Right kidney (tissue), 9 donors: ENCODE data around the gene MT1F.
"Not testable (repeated sequence)": the region's sequence is repeated elsewhere in the genome, so short reads cannot be mapped to it uniquely, and the experiment has no call there.

ENCODE experiments used
- DNase-seq: peaks from one replicate; pipeline ENCODE4 v3.0.0-alpha.2; 2016
- long read RNA-seq, 8 donors: transcript quantifications; one replicate each; lab custom pipeline, GENCODE V29; 2026

The MT1F gene
- long read RNA-seq, donor 1, transcript MT1F-201 (3 exons, 690 nt) = major isoform, 68 of 105 reads
- long read RNA-seq, donor 1, transcript MT1F-202 (1 exons, 1,573 nt) = minor isoform, 15 of 105 reads
- long read RNA-seq, donor 1, partial matches to known transcripts = 20 of 105 reads
- long read RNA-seq, donor 1, other reads (novel, unspliced or antisense) = 0 of 105 reads
- long read RNA-seq, donor 2, transcript MT1F-201 (3 exons, 690 nt) = major isoform, 76 of 177 reads
- long read RNA-seq, donor 2, transcript MT1F-202 (1 exons, 1,573 nt) = minor isoform, 27 of 177 reads
- long read RNA-seq, donor 2, partial matches to known transcripts = 28 of 177 reads
- long read RNA-seq, donor 2, other reads (novel, unspliced or antisense) = 45 of 177 reads
- long read RNA-seq, donor 3, transcript MT1F-202 (1 exons, 1,573 nt) = minor isoform, 7 of 40 reads
- long read RNA-seq, donor 3, transcript MT1F-201 (3 exons, 690 nt) = major isoform, 33 of 40 reads
- long read RNA-seq, donor 3, partial matches to known transcripts = 0 of 40 reads
- long read RNA-seq, donor 3, other reads (novel, unspliced or antisense) = 0 of 40 reads
- long read RNA-seq, donor 4, transcript MT1F-201 (3 exons, 690 nt) = major isoform, 60 of 74 reads
- long read RNA-seq, donor 4, transcript MT1F-202 (1 exons, 1,573 nt) = minor isoform, 7 of 74 reads
- long read RNA-seq, donor 4, partial matches to known transcripts = 5 of 74 reads
- long read RNA-seq, donor 4, other reads (novel, unspliced or antisense) = 0 of 74 reads
- long read RNA-seq, donor 5, transcript MT1F-201 (3 exons, 690 nt) = major isoform, 61 of 78 reads
- long read RNA-seq, donor 5, transcript MT1F-202 (1 exons, 1,573 nt) = minor isoform, 14 of 78 reads
- long read RNA-seq, donor 5, partial matches to known transcripts = 0 of 78 reads
- long read RNA-seq, donor 5, other reads (novel, unspliced or antisense) = 0 of 78 reads
- long read RNA-seq, donor 6, transcript MT1F-202 (1 exons, 1,573 nt) = minor isoform, 18 of 71 reads
- long read RNA-seq, donor 6, transcript MT1F-201 (3 exons, 690 nt) = major isoform, 35 of 71 reads
- long read RNA-seq, donor 6, partial matches to known transcripts = 12 of 71 reads
- long read RNA-seq, donor 6, other reads (novel, unspliced or antisense) = 5 of 71 reads
- long read RNA-seq, donor 7 = 0 reads
- long read RNA-seq, donor 8, transcript MT1F-202 (1 exons, 1,573 nt) = minor isoform, 26 of 214 reads
- long read RNA-seq, donor 8, transcript MT1F-201 (3 exons, 690 nt) = major isoform, 110 of 214 reads
- long read RNA-seq, donor 8, partial matches to known transcripts = 58 of 214 reads
- long read RNA-seq, donor 8, other reads (novel, unspliced or antisense) = 18 of 214 reads

DNA sequence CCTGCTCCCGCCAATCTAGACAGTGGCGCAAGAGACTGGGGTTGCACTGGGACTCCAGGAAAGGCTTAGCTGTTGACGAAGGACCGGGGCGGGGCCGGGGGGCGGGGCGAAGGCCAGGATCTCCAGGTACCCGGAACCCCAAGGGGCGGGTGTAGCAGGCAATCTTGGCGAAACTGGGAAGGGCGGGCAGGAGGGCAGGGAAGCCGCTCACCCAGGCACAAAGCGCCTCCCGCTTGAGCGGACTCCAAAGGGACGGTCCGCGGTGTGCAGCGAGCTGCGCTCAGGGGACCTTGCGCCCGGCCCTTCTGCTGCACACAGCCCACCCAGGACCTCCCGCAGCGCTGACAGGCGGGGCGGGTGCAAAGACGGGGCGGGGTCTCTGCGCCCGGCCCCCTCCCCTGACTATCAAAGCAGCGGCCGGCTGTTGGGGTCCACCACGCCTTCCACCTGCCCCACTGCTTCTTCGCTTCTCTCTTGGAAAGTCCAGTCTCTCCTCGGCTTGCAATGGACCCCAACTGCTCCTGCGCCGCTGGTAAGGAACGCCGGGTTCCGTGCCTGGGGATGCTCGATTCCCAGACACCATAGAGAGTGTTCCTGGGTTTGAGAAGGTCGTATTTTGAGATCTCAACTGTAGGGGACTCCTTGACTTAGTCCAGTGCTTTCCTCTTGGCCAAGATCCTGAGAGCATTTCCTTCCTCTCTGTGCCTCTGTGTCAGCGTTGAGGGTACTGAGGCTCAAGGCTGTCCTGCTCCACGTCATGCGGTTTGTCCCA is at the start of gene MT1F:
MT1F (plus strand) TSS at position 405 of the 772 bp plus-strand sequence; CDS start at position 505, 100 bp downstream.
- peak; percentile 78 for DNase-seq

DNA sequence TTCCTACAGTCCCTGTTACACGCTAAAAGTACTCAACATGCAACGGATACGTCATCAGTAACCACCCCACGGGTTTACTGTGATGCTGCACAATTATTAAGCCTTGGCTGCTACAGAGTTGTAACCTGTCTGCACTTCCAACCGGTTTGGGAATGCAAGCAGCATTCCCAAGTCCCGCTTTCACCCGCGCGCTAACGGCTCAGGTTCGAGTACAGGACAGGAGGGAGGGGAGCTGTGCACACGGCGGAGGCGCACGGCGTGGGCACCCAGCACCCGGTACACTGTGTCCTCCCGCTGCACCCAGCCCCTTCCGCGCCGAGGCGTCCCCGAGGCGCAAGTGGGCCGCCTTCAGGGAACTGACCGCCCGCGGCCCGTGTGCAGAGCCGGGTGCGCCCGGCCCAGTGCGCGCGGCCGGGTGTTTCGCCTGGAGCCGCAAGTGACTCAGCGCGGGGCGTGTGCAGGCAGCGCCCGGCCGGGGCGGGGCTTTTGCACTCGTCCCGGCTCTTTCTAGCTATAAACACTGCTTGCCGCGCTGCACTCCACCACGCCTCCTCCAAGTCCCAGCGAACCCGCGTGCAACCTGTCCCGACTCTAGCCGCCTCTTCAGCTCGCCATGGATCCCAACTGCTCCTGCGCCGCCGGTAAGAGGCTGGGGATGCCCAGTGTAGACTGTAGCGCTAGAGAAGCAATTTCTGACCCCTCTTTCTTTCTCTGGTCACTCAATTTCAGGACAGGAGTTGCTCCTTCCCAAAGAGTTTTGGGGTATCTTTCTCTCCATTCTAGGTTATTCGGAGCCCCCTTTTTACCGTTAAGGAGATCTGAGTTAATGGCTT is 49.5 kb upstream of the MT1F start, which contains the start of gene MT2A:
MT2A (plus strand) TSS at position 542 of the 833 bp plus-strand sequence; CDS start at position 614, 72 bp downstream.
- peak; percentile 87 for DNase-seq

DNA sequence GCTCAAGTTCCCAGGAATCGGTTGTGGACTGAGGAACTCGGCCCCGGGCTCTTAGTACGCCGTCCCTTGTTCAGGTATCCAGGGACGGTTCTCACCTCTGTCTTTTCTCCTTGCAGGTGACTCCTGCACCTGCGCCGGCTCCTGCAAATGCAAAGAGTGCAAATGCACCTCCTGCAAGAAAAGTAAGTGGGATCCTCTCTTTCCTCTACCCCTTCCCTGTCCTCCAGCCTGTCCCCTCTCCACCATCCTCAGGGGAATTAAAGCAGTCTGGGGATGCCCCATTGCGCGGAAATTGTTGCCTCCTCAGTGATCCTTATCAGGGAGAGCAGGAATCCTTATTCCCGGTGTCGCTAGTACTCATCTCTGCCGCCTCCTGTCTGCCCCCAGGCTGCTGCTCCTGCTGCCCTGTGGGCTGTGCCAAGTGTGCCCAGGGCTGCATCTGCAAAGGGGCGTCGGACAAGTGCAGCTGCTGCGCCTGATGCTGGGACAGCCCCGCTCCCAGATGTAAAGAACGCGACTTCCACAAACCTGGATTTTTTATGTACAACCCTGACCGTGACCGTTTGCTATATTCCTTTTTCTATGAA is 48.8 kb upstream of the MT1F start:
- no peak for DNase-seq

DNA sequence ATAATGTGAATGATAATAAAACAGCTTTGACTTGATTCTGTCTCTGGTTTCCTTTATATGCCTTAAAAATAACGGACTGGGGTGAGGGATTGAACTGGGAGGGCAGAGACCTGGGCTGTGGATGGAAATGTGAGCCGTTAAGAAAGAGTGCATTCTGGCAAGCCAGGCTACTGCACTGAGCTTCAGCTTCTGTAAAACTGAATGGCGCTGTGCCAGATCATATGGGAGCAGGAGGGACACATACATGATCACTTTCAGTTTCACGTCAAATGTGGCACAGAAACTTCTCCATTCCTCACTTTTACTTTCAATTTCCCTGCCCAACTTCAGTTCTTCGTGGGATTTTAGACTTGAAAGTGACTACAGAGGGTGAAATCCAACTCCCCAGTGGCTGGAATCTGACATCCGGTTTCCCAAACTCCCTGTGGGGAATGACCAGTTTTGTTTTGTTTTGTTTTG is 48.3 kb upstream of the MT1F start:
- peak; percentile 60 for DNase-seq

DNA sequence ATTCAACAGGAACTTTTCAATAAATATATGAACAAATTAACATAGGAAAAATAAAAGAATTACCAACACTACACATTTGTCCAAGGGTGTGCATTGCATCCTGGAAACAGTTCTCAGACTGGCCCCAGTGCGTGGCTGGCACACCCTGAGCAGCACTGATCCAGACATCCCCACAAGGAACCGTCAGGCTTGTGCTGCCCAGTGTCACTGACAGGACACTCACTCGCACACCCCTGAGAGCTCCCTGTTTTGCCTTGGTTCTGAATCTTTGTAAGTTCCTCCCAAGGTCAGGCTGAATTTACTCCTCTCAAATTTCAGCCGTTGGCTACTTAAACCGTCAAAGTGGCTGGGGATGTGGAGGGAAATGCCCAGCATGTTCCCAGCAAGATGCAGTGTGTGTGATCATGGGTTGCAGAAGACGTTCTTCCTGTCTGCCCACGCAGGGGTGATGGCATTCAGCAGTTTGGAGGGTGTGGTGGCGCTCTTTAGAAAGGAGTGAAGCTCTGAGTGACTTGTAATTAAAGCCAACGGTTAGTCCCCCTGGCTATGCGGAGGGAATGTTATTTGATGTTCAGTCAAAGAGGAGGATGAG is 47.6 kb upstream of the MT1F start:
- DNase-seq = no peak

DNA sequence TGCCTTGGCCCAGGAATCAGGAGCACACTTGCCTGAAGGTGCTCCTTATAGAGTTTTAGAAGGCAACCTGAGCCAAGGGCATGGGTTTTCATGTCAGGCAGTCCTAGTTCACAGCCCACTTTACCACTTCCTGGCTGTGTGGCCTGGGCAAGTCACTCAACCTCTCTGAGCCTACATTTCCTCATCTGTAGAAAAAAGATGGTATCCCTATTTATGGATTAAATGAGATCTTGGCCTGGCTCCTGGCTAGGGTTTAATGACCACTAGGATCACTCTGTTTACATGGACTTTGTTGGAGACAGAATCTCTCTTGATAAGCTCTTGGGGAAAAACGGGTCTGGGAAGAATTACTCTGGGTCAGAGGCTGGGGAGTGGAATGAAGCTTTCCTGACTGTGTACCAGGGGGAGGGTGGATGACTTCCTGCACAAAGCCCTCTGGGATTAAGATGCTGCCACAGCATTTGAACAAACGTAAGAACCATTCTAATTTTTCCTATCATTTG is 47.1 kb upstream of the MT1F start:
- DNase-seq = no peak

DNA sequence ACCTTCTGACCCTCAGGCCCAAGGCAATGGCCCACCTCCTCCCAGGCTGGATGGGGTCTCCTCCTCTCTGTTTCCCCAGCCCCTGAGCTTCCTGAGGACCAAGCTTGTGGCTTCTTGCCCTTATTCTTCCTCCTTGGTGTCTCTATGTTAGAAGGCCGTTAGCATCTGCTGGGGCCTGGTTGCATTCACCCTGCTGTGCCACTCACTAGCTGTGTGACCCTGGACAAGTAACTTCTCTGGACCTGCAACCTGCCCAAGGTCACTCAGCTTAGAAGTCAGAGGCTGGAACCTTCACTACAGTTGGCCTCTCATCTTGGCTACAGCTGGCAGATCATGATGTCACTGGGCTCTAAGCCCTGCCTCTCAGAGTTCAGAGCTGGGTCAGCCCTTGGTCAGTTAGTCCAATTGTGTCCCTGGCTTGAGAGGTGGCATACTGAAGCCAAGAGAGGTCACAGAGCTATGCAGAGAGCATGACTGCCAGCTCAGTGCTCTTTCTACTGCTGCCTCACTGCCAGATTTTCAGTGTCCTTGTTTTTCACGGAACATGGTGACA is 46.4 kb upstream of the MT1F start:
- no peak for DNase-seq

DNA sequence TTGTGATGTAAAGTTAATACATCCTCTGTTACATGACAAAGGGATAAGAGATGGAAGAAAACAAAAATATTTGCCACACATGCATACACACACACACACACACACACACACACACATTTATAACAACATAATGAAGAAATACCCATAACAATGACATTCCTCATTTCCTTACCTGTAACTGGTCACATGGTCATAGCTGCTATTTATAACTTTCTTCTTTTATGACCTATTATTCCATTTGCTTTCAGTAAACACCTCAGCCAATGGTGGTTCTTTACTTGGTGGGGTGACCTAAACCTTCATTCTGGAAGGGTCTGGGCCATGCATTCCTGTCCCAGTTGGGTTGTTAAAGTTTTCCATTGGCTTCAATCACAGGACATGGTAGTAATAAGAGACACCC is 44.1 kb upstream of the MT1F start:
- no peak for DNase-seq

DNA sequence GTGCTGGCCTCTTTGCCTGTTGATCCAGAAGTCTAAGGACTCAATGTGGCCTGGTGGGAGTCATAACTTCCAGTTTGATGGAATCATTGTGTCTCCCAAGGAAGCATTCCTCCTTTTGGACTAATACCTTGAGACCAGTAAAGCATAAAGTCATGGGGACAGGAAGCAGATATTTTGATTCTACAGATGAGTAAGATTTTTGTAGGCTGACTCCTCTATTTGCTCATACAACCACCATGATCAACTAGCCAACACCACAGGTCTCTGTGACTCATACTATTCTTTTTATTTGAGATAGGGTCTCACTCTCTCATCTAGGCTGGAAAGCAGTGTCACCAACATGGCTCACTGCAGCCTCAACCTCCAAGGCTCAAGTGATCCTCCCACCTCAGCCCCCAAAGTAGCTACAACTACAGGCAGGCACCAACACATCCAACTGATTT is 43.2 kb upstream of the MT1F start:
- DNase-seq = no peak

DNA sequence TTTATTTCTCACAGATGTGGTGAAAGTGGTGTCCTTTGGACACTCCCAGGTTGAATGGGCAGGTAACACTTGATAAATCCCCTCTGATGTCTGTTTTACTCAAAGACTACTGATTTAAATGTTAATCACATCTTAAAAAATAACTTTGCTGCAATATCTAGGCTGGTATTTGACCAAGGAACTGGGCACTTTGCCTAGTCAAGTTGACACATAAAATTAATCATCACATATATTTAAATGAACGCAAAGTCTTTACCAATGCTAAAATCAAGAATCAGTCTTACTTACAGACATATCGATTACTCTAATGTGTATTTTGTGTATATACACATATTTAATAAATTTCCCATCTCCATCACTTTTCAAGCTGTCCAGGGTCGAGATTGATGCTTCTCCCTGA is 42.4 kb upstream of the MT1F start:
- DNase-seq = no peak

DNA sequence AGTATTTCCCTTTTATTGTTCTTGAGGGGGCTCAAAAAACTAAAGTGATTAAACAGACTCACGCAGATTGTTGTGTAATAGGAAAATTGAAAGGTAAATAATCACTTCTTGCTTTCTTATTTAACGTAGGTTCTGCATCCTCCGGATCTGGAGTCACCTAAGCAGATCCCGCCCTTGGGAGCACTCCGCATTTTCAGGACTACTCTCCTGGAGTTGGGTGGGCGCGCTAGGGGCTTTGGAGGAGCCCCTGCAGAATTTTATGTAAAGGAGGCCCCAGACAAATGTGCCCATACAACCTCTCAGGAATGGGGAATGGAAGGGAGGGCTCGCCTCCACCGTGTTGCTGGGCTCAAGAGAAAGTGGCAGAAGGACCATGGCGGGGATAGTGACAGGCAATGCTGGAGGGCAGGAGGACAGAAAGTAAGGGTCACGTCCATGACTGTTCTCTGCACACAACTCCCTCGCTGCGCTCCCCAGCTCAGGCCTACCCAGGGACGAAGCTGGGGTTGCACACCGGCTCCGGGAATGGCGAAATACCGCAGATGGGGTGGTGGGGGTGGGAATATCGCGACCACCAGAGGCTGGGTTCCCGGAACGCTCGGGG is 41.0 kb upstream of the MT1F start:
- no peak for DNase-seq

DNA sequence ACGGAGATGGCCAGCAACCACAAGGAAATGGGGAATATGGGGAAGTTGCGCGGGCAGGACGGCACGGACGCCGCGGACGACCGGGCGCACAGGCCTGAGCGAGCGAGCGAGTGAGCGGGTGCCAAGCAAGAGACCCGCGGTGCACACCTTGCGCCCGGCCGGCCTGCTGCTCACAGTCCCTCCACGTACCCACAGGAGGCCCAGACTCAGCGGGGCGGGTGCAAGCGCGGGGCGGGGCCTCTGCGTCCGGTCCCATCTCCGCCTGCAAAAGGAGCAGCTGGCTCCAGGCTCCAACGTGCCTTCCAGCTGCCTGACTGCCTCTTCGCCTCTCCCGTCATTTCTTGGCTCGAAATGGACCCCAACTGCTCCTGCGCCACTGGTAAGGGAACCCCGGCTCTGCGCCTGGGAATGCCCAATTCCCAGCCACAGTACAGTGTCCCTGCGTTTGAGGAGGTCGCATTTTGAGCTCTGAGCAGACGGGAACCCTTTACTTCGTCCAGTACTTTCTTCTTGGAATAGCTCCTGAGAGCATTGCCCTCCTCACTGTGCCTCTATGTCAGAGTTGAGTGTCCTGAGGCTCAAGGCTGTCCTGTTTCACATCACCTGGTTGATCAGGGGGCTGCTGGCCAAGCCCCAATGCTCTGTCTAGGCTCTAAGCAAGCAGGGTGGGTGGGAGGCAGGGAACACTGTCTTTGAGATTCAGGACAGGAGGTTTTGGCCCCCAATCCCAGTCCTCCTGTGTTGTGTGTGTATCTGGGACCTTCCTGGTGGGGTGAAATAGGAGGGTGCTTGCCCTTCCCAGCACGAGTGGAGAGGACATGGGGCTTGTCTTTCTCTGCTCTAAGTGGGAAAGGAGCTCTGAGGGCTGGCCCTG is 40.3 kb upstream of the MT1F start:
- peak; percentile 61 for DNase-seq

DNA sequence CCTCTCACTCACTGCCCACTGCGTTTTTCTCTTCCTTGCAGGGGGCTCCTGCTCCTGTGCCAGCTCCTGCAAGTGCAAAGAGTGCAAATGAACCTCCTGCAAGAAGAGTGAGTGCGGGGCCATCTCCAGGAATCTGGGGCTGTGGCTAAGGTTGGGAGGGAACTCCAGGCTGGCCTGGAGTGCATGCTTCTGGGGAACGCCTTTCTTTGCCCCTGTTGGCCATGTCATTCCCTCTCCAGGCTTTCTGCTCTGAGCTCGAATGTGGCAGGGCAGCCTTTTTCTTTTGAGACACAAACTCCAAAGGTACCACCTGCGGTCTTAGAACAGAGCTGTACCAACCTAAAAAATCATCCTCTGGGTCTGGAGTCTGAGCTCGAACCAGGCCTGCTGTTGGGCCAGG is 39.6 kb upstream of the MT1F start:
- no peak for DNase-seq

DNA sequence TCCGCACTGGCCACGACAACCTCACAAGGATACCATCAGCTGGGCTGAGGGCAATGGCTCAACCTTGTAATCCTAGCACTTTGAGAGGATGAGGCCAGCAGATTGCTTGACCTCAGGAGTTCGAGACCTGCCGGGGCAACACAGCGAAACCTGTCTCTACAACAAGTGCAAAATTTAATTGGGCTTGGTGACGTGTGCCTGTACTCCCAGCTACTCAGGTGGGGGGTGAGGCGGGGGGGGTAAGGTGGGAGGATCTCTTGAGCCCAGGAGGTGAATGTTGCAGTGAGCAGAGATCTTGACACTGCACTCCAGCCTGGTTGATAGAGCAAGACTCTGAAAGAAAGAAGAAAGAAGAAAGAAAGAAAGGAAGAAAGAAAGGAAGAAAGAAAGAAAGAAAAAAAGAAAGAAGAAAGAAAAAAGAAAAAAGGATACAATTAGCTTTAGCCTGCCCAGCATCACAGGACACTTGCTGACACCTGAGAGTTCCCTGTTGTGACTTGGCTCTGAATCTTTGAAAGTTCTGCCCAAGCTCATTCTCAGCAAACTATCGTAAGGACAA is 37.3 kb upstream of the MT1F start:
- DNase-seq = no peak

DNA sequence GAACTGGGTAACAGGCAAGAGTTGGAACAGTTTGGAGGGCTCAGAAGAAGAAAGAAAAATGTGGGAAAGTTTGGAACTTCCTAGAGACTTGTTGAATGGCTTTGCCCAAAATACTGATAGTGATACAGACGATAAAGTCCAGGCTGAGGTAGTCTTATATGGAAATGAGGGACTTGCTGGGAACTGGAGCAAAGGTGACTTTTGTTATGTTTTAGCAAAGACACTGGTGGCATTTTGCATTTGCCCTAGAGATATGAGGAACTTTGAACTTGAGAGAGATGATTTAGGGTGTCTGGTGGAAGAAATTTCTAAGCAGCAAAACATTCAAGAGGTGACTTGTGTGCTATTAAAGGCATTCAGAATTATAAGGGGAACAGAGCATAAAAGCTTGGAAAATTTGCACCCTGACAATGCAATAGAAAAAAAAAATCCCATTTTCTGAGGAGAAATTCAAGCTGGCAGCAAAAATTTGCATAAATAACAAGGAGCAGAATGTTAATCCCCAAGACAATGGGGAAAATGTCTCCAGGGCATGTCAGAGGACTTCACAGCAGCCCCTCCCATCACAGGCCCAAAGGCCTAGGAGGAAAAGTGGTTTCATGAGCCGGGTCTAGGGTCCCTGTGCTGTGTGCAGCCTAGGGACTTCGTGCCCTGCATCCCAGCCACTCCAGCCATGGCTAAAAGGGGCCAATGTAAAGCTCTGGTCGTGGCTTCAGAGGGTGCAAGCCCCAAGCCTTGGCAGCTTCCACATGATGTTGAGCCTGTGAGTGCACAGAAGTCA is 35.9 kb upstream of the MT1F start:
- not testable (repeated sequence) for DNase-seq

DNA sequence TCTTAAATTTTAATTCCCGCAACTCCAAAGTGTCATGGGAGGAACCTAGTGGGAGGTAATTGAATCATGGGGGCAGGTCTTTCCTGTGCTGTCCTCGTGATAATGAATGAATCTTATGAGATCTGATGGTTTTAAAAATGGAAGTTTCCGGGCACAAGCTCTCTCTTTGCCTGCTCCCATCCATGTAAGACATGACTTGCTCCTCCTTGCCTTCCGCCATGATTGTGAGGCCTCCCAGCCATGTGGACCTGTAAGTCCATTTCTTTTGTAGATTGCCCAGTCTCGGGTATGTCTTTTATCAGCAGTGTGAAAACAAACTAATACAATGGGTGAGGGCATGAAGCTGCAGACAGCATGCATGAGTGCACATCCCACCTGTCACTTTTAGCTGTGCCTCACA is 34.6 kb upstream of the MT1F start:
- DNase-seq = not testable (repeated sequence)
